H7 (cell line): Measurements from ENCODE around the gene ALDH16A1. TPM values are rescaled to one million over a fixed set of nuclear protein-coding genes. Genes with fewer than 3 reads are reported as not detected.

ENCODE experiments used
- DNase-seq: peaks from one replicate; pipeline ENCODE4 v3.0.0; 2012
- H3K27me3 ChIP-seq: 2 replicates; pipeline ENCODE4 v1.6.0; 2011; ENCODE audit warnings: mild to moderate bottlenecking, low read length; ENCODE audit not compliant: control insufficient read depth, insufficient read depth
- H3K36me3 ChIP-seq: replicated peaks from 2 replicates; pipeline ENCODE4 v1.5.1; 2011; ENCODE audit warnings: low read length; ENCODE audit not compliant: control insufficient read depth, insufficient read depth
- H3K4me3 ChIP-seq: 2 replicates; pipeline ENCODE4 v1.5.1; 2011; ENCODE audit warnings: low read depth, mild to moderate bottlenecking, control low read depth, low read length, moderate library complexity; ENCODE audit not compliant: insufficient read depth
- total RNA-seq: library from RNA; depleted of rRNA; stranded (reverse); fragments of >200 nt; shearing (Covaris generic); gene quantifications from 2 replicates; pipeline ENCODE4 v1.2.3, GENCODE V29; 2014

Gene ALDH16A1
- total RNA-seq, 1 experiment from 2014 or later: 62.2 TPM

DNA sequence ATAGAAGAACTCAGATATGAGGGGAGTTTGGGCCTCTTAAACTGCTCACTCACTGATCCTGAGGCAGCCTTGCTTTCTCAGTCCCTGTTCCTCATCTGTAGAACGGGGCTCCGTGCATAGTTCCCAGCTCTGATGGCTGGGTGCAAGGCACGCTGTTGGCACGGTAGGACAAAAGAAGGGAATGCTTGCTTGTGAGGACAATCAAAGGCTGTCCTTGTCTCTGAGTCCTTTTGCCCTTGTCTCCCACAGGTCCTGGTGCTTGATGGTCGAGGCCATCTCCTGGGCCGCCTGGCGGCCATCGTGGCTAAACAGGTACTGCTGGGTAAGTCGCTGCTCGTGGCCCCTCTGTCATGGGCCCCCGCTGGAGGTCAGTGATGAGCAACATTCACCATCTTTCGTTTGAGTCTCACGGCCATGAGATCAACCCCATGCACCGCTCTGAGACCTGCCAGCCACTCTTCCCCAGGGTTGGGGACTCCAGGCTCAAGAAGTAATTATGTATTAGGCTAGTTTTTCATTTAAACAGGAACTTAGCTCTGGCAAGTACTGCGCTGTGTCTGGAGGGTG is 36.7 kb downstream of the ALDH16A1 start:
- no peak for DNase-seq
- Histone ChIP-seq H3K36me3 (peaks cover 38% of the 10 kb centered on the region), H3K27me3 (no peaks in the 10 kb centered on the region), H3K4me3 (no peak overlapping the region; the same call in 1 of the 2 replicates)

DNA sequence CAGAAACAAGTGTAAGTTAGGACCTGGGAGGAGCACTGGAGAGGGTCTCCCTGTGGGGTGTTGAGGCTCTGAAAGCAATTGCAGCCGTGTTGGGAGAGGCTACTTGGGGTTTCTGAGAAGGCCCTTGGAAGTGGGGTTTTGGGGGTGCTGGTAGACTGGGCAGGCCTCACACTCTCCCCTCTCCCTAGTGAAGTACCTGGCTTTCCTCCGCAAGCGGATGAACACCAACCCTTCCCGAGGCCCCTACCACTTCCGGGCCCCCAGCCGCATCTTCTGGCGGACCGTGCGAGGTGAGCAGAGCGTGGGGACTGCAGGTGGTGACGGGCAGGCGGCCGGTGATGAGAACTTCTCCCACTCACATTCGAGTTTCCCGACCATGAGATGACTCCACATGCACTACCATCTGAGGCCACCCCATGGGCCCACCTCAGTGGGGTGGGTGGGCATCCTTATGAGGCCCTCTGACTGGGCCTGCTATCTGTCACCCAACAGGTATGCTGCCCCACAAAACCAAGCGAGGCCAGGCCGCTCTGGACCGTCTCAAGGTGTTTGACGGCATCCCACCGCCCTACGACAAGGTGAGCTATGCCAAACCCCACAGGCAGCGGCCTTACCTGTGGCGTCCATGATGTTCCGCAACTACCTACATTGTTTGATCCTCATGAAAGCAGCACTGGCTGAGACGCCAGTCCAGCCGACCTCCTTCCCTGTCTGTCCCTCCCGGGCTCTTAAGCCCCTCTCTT is 37.4 kb downstream of the ALDH16A1 start:
- Histone ChIP-seq H3K4me3 (no peak overlapping the region), H3K36me3 (peaks cover 38% of the 10 kb centered on the region), H3K27me3 (no peaks in the 10 kb centered on the region)
- peak; percentile 27 for DNase-seq

DNA sequence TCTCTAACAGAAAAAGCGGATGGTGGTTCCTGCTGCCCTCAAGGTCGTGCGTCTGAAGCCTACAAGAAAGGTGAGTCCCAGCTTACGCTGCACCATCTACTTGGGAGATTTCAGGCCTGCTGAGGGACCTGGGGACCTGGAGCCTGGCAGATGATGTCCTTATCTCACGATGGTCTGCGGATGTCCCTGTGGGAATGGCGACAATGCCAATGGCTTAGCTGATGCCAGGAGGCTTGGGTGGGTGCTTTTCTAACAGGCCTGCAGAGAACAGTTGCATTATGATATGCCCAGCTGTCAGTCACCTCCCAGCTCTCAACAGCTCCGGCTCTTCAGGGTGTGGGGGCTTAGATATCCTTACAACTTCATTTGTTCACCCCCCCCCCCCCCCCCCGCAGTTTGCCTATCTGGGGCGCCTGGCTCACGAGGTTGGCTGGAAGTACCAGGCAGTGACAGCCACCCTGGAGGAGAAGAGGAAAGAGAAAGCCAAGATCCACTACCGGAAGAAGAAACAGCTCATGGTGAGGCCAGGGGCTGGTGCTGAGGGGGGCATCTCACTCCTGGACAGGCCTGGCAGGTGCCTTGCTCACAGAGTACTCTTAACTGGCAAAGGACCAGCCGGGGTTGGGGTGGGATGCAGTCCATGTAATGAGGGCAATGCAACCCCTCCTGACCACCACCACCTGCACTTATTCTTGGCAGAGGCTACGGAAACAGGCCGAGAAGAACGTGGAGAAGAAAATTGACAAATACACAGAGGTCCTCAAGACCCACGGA is 38.2 kb downstream of the ALDH16A1 start:
- Histone ChIP-seq H3K36me3 (peaks cover 38% of the 10 kb centered on the region), H3K4me3 (no peak overlapping the region), H3K27me3 (no peaks in the 10 kb centered on the region)
- peak; percentile 26 for DNase-seq

DNA sequence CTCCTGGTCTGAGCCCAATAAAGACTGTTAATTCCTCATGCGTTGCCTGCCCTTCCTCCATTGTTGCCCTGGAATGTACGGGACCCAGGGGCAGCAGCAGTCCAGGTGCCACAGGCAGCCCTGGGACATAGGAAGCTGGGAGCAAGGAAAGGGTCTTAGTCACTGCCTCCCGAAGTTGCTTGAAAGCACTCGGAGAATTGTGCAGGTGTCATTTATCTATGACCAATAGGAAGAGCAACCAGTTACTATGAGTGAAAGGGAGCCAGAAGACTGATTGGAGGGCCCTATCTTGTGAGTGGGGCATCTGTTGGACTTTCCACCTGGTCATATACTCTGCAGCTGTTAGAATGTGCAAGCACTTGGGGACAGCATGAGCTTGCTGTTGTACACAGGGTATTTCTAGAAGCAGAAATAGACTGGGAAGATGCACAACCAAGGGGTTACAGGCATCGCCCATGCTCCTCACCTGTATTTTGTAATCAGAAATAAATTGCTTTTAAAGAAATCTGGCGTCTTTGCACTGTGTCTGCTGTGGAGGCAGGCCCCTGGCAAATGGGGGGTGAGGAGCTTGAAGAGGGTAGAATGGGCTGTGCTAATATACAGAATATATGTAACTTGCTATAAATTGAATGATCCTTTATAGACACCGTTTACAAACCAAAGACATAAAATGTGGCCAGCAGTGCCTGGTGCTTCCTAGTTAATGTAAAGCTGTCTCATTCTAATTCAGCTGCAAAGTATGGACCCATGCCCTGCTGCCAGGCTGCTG is 39.0 kb downstream of the ALDH16A1 start:
- no peak for DNase-seq

DNA sequence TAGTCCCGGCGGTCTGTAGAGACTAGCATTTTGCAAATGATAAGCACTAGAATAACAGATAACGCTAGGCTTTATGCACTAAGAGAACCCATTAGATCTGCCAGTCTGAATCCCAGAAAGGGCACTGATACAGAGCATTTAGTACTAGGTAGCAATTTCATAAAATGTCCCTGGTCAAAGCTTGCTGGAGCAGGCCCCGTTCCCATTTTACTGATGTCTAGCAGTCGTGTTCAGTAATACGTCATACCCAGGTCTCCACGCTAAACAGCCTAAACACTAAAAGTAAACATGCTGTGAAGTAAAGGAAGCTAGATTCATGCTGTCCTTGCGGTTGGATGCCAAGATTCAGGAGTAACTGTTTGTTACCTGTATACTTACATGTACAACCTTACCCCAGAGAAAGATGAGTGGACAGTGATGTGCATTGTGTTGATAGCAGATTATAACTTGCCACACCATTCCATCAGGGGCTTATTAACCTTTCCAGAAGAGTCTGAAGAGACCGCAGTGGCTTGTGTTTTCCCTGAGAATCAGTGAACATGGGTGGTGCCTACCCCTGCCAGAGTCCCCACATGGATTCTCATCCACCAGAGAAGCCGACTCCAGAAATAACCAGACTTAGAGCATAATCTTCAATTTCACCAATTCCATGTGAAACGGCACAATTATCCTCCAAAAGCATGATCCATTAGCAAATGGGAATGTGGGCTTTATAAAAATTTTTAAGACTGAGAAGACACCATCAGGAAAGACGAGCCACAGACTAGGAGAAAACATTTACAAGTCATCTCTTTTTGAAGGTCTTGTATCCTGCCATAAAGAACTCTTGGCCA is 39.8 kb downstream of the ALDH16A1 start:
- DNase-seq: peak; percentile 59
- Histone ChIP-seq H3K4me3 (no peak overlapping the region), H3K27me3 (no peaks in the 10 kb centered on the region), H3K36me3 (peaks cover 46% of the 10 kb centered on the region)

More for the DNA sequence above, 39.0 kb downstream of the ALDH16A1 start:
- peaks cover 38% of the 10 kb centered on the region for H3K36me3 ChIP-seq
- H3K27me3 ChIP-seq: no peaks in the 10 kb centered on the region
- H3K4me3 ChIP-seq: no peak overlapping the region

DNA sequence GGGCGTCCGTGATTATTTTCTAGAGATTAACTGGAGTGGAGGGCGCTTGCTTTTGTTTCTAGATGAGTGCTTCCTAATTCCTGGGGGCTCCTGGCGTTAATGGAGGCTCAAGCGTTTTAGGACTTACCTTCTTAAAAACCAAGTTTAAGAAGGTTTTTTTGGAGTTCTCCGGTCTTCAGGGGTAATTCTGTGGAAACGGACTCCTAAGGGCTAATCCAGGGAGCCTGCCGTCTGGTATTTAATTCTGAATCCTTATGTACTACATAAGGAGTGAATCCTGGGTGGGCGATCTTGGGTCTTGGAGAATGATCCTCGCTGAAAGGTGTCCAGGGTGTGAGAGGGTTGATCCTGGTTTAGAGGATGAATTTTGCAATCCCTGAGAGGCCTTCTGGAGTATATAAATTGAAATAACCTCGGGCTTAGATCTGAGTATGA is 43.6 kb downstream of the ALDH16A1 start:
- Histone ChIP-seq H3K4me3 (peak overlapping the region; percentile 89), H3K27me3 (no peaks in the 10 kb centered on the region), H3K36me3 (peaks cover 31% of the 10 kb centered on the region)
- DNase-seq: no peak

DNA sequence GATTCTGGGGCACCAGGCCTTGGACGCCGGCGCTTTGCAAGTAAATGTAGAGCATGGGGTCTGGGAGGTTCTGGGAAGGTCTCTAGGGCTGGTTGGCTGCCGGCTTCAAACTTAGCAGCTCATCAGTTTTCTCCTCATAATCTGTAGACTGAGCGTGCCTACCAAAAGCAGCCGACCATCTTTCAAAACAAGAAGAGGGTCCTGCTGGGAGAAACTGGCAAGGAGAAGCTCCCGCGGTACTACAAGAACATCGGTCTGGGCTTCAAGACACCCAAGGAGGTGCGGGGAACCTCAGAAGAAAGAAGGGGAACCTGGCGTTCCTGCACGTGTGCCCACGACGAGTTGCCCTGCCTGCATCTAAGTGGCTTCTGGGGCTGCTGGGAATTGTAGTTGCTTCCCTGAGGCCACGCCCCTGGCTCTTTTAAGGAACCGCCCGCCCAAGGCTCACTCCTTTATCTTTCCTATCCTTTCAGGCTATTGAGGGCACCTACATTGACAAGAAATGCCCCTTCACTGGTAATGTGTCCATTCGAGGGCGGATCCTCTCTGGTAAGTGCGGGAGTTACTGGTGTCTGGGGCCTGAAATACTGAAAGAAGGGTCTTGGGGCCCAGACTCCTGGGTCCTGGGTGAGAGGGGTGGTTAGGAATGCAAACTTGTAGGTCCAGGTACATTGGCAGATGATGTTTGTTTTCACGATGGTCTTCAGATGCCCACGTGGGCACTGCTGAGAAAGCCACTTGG is 44.2 kb downstream of the ALDH16A1 start:
- peak; percentile 67 for DNase-seq

DNA sequence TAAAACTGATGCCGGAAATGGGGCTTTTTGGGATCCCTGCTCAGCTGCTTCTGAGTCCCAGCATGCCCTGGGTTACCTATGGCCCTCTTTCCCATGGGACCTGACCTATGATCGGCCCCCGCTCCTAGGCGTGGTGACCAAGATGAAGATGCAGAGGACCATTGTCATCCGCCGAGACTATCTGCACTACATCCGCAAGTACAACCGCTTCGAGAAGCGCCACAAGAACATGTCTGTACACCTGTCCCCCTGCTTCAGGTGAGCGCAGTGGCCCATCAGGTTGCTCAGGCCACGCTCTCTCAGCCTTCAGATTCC is 44.7 kb downstream of the ALDH16A1 start:
- H3K36me3 ChIP-seq: peaks cover 23% of the 10 kb centered on the region
- H3K27me3 ChIP-seq: no peaks in the 10 kb centered on the region
- H3K4me3 ChIP-seq: no peak overlapping the region
- DNase-seq: no peak

More for the DNA sequence above, 44.2 kb downstream of the ALDH16A1 start:
- Histone ChIP-seq H3K36me3 (peaks cover 28% of the 10 kb centered on the region), H3K27me3 (no peaks in the 10 kb centered on the region), H3K4me3 (peak overlapping the region; percentile 89)

DNA sequence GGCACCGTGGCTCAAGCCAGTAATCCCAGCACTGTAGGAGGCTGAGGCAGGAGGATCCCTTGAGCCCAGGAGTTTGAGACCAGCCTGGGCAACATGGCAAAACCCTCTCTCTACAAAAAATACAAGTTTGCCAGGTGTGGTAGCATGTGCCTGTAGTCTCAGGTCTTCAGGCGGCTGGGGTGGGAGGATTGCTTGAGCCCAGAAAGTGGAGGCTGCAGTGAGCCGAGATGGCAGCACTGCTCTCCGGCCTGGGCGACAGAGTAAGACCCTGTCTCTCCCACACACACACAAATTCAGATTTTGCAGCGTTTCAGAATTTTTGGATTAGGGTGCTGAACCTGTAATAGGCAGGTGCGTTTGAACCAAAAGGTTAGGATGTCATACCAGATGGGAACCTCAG is 45.5 kb downstream of the ALDH16A1 start:
- no peak for DNase-seq
- Histone ChIP-seq H3K4me3 (no peak overlapping the region), H3K36me3 (peaks cover 23% of the 10 kb centered on the region), H3K27me3 (no peaks in the 10 kb centered on the region)

DNA sequence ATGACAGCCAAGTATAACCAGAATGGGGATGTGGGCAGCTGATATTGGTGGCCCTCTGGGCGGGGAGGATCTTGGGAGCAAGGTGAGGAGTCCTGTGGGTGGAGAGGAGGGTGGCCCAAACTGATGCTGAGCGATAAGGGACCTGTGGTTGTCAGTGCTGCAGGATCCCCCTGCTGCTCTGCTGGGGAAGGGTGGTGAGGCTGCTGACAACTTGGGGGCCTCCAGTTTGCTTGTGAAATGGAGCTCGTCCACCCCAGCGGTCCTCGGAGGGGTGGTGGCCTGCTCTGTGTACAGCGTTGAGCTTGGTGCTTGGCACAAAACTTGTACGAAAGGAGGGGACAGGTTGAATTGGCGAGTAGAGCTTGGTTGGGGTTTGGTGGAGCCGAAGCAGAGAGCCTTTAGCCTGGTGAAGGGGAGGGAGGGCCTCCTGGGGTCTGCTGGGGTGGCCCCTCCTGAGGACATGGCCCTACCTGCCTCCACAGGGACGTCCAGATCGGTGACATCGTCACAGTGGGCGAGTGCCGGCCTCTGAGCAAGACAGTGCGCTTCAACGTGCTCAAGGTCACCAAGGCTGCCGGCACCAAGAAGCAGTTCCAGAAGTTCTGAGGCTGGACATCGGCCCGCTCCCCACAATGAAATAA is 46.1 kb downstream of the ALDH16A1 start:
- Histone ChIP-seq H3K27me3 (no peaks in the 10 kb centered on the region), H3K36me3 (peaks cover 23% of the 10 kb centered on the region), H3K4me3 (no peak overlapping the region)
- peak; percentile 32 for DNase-seq

DNA sequence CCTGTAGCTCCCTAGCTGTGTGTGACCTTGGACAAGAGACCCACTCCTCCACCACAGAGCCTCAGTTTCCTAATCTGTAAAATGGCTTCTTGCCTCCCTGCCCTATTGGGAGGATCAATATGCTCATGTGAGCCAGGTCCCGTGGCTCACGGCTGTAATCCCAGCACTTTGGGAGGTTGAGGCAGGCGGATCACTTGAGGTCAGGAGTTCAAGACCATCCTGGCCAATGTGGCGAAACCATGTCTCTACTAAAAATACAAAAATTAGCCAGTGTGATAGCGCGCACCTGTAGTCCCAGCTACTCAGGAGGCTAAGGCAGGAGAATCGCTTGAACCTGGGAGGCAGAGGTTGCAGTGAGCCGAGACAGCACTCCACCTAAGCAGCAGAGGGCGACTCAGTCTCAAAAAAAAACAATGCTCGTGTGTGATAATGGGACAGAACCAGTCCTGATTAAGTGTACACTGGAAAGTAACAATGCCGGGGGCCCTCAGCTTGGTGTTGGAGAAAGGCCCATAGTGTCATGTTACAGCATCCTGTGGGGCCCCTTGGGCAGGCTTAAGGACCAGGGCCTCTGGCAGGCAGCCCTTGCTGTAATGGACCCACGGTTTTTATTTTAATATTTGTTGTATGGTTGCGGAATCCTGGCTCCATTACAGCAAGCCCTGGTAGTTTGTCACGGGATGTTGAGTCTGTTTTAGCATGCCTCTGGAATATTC is 50.0 kb downstream of the ALDH16A1 start:
- peak; percentile 50 for DNase-seq
- Histone ChIP-seq H3K4me3 (no peak overlapping the region), H3K27me3 (no peaks in the 10 kb centered on the region), H3K36me3 (peaks cover 13% of the 10 kb centered on the region)

DNA sequence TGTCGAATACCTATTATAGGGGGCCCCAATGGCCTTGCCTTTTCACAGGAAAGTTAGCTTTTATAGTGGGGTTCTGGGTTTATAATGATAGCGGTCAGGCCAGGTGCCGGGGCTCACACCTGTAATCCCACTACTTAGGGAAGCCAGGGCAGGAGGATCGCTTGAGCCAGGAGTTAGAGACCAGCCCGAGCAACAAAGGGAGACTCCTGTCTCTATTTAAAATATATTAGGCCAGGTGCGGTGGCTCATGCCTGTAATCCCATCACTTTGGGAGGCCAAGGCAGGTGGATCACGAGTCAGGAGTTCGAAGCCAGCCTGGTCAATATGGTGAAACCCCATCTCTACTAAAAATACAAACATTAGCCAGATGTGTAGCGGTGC is 50.5 kb downstream of the ALDH16A1 start:
- H3K27me3 ChIP-seq: no peaks in the 10 kb centered on the region
- H3K4me3 ChIP-seq: no peak overlapping the region
- no peak for DNase-seq
- H3K36me3 ChIP-seq: peaks cover 8% of the 10 kb centered on the region
